ENCODE data around the gene APOL1.

DNA sequence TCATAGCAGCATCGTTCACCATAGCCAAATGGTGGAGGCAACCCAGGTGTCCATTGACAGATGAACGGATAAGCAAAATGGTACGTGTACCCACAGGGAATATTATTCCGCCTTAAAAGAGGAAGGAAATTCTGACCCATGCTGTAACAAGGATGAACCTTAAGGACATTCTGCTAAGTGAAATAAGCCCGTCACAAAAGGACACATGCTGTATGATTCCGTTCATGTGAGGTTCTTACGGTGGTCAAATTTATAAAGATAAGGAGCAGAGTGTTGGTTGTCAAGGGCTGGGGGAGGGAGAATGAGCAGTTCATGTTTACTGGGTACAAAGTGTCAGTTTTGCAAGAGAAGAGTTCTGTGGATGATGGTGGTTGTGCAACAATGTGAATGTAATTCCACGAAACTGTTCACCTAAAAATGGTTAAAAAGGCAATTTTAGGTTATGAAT, 26.3 kb downstream of the APOL1 start:
- TF ChIP-seq, protein P1, sequence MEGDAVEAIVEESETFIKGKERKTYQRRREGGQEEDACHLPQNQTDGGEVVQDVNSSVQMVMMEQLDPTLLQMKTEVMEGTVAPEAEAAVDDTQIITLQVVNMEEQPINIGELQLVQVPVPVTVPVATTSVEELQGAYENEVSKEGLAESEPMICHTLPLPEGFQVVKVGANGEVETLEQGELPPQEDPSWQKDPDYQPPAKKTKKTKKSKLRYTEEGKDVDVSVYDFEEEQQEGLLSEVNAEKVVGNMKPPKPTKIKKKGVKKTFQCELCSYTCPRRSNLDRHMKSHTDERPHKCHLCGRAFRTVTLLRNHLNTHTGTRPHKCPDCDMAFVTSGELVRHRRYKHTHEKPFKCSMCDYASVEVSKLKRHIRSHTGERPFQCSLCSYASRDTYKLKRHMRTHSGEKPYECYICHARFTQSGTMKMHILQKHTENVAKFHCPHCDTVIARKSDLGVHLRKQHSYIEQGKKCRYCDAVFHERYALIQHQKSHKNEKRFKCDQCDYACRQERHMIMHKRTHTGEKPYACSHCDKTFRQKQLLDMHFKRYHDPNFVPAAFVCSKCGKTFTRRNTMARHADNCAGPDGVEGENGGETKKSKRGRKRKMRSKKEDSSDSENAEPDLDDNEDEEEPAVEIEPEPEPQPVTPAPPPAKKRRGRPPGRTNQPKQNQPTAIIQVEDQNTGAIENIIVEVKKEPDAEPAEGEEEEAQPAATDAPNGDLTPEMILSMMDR (IDR thresholded peaks at IDR 0.05) = no peak
- no peak for TF ChIP-seq EZH2 (IDR thresholded peaks at IDR 0.05; ENCODE audit: borderline replicate concordance, insufficient read depth, low read depth, low read length, poor library complexity, severe bottlenecking)

All from B cell (primary cell).